Measurements from ENCODE around the gene CSNK1A1L. TPM values are rescaled to one million over a fixed set of nuclear protein-coding genes. Genes with fewer than 3 reads are reported as not detected.

The CSNK1A1L gene
- total and polyA plus RNA-seq, 2 donors (not counting 1 experiment from before 2014, with no cell fraction given) = not detected

- no peak overlapping the region for H3K9ac ChIP-seq (ENCODE audit: low read length)
- no peak overlapping the region for H2AFZ ChIP-seq (ENCODE audit: insufficient read depth, low read depth, low read length, poor library complexity, severe bottlenecking)
- ChIA-PET CTCF (no interaction called here), POLR2A (no interaction called here)
- no peaks in the 10 kb centered on the region for H3K4me1 ChIP-seq (ENCODE audit: control insufficient read depth in 2 of 2, insufficient read depth in 2 of 2, low read length in 2 of 2)
- H3K9me3 ChIP-seq (ENCODE audit: control extremely low read depth in 1 of 3, control insufficient read depth in 2 of 3, insufficient read depth in 1 of 3, low read length in 2 of 3) = no peaks in the 10 kb centered on the region
- Mint-ChIP-seq H3K9me3 (ENCODE audit: insufficient read depth) (peaks cover 4% of the 10 kb centered on the region), H3K27me3 (no peaks in the 10 kb centered on the region), H3K4me3 (no peak overlapping the region), H3K4me1 (no peaks in the 10 kb centered on the region), H3K27ac (no peak overlapping the region)
- TF ChIP-seq CTCF (IDR thresholded peaks at IDR 0.05) (no peak), EZH2 (IDR thresholded peaks at IDR 0.05; ENCODE audit: borderline replicate concordance, insufficient read depth, low read depth, low read length, poor library complexity, severe bottlenecking) (no peak)
- H3K79me2 ChIP-seq (ENCODE audit: control insufficient read depth, insufficient read depth, low read length) = no peaks in the 10 kb centered on the region
- 92% methylated on average over 2 of the region's 2 CpGs for whole genome bisulfite sequencing (ENCODE audit: insufficient coverage)
- H3K36me3 ChIP-seq (replicated peaks in 1 of 2; ENCODE audit: control extremely low read depth in 1 of 2, control insufficient read depth in 1 of 2, extremely low read depth in 1 of 2, insufficient read depth in 2 of 2, low read length in 1 of 2) = no peaks in the 10 kb centered on the region
- intact Hi-C loops (cut with micrococcal nuclease) = no loop called here
- no peaks in the 10 kb centered on the region for H4K20me1 ChIP-seq (ENCODE audit: control insufficient read depth, insufficient read depth, low read length, poor library complexity, severe bottlenecking)
- H3K27ac ChIP-seq (ENCODE audit: low read length in 2 of 2) = no peak overlapping the region
- H3K4me3 ChIP-seq (ENCODE audit: control extremely low read depth in 1 of 5, extremely low read depth in 1 of 5, insufficient read depth in 1 of 5, low read depth in 2 of 5, low read length in 4 of 5) = no peak overlapping the region
- H3K4me2 ChIP-seq (replicated peaks; ENCODE audit: low read depth, low read length, poor library complexity, severe bottlenecking) = no peak overlapping the region
- DNase-seq = no peak
- ATAC-seq (ENCODE audit: low read depth) = no peak
- H3K27me3 ChIP-seq (replicated peaks in 1 of 4; ENCODE audit: control extremely low read depth in 1 of 4, control insufficient read depth in 3 of 4, insufficient read depth in 4 of 4, low read length in 3 of 4) = no peaks in the 10 kb centered on the region
Observed at GRCh38 chr13:37148501-37148900, 43.0 kb upstream of the CSNK1A1L start.

GRCh38 chr13:37144661-37145060 lies 39.2 kb upstream of the CSNK1A1L start:
- no peaks in the 10 kb centered on the region for H4K20me1 ChIP-seq (ENCODE audit: control insufficient read depth, insufficient read depth, low read length, poor library complexity, severe bottlenecking)
- peaks cover 4% of the 10 kb centered on the region for H3K9me3 Mint-ChIP-seq (ENCODE audit: insufficient read depth)
- H2AFZ ChIP-seq (ENCODE audit: insufficient read depth, low read depth, low read length, poor library complexity, severe bottlenecking) = no peak overlapping the region
- POLR2A ChIA-PET = no interaction called here
- H3K4me2 ChIP-seq (replicated peaks; ENCODE audit: low read depth, low read length, poor library complexity, severe bottlenecking) = no peak overlapping the region
- no peaks in the 10 kb centered on the region for H3K4me1 ChIP-seq (ENCODE audit: control insufficient read depth in 2 of 2, insufficient read depth in 2 of 2, low read length in 2 of 2)
- H3K27me3 ChIP-seq (replicated peaks in 1 of 4; ENCODE audit: control extremely low read depth in 1 of 4, control insufficient read depth in 3 of 4, insufficient read depth in 4 of 4, low read length in 3 of 4) = no peaks in the 10 kb centered on the region
- H3K4me1 Mint-ChIP-seq = no peaks in the 10 kb centered on the region
- intact Hi-C loops (cut with micrococcal nuclease) = no loop called here
- H3K9me3 ChIP-seq (ENCODE audit: control extremely low read depth in 1 of 3, control insufficient read depth in 2 of 3, insufficient read depth in 1 of 3, low read length in 2 of 3) = no peaks in the 10 kb centered on the region
- H3K36me3 ChIP-seq (replicated peaks in 1 of 2; ENCODE audit: control extremely low read depth in 1 of 2, control insufficient read depth in 1 of 2, extremely low read depth in 1 of 2, insufficient read depth in 2 of 2, low read length in 1 of 2) = no peaks in the 10 kb centered on the region
- H3K9ac ChIP-seq (ENCODE audit: low read length) = no peak overlapping the region
- ATAC-seq (ENCODE audit: low read depth) (no peak), DNase-seq (no peak)
- TF ChIP-seq CTCF (IDR thresholded peaks at IDR 0.05) (no peak), EZH2 (IDR thresholded peaks at IDR 0.05; ENCODE audit: borderline replicate concordance, insufficient read depth, low read depth, low read length, poor library complexity, severe bottlenecking) (no peak)
- H3K27ac Mint-ChIP-seq = no peak overlapping the region
- H3K4me3 Mint-ChIP-seq = no peak overlapping the region
- H3K27ac ChIP-seq (ENCODE audit: low read length in 2 of 2) = no peak overlapping the region
- no peak overlapping the region for H3K4me3 ChIP-seq (ENCODE audit: control extremely low read depth in 1 of 5, extremely low read depth in 1 of 5, insufficient read depth in 1 of 5, low read depth in 2 of 5, low read length in 4 of 5)
- H3K79me2 ChIP-seq (ENCODE audit: control insufficient read depth, insufficient read depth, low read length) = no peaks in the 10 kb centered on the region
- CTCF ChIA-PET = no interaction called here
- H3K27me3 Mint-ChIP-seq = no peaks in the 10 kb centered on the region

All from B cell (primary cell).